HepG2 (cell line): ENCODE measurements around the gene SGCB. TPM values are rescaled to one million over a fixed set of nuclear protein-coding genes. Genes with fewer than 3 reads are reported as not detected.

Source experiments
- ATAC-seq: fragments of 200-7000 bp; cut with Tn5 transposase; 3 replicates; pipeline ENCODE4 v1.9.1; 2020; ENCODE audit warnings: mild to moderate bottlenecking, moderate library complexity
- BruUV-seq: library from RNA; stranded (reverse); fragments of 400-500 nt; replicated peaks from 2 replicates; lab custom pipeline; 2021; lab: Mats Ljungman, UMichigan
- CTCF ChIA-PET: fragments of 300-600 bp; formaldehyde crosslinking; extraction: SDS; loops from one replicate; lab custom pipeline; 2021; ENCODE audit warnings: low total read pairs, inconsistent platforms, low intra/inter-chr PET ratio; lab: Yijun Ruan, JAX
- POLR2A ChIA-PET: fragments of 350-600 bp; sonication (Branson Sonifier 250); formaldehyde crosslinking; loops from one replicate; lab custom pipeline; 2020; ENCODE audit warnings: antibody characterized with exemption, inconsistent platforms; lab: Yijun Ruan, JAX
- DNase-seq: peaks from one replicate; pipeline ENCODE4 v3.0.0-alpha.2; 2015; ENCODE audit warnings: low spot score
- FAIRE-seq: peaks from 3 replicates; lab custom pipeline; 2011; peaks lifted over from hg19 to GRCh38; lab: Jason Lieb, UNC
- H2AFZ ChIP-seq: one replicate; pipeline ENCODE4 v1.6.1; 2011; ENCODE audit warnings: low read length, inconsistent platforms
- H3K27ac ChIP-seq: fragments of 300-600 bp; 3 replicates; pipeline ENCODE4 v1.8.0; 2011; ENCODE audit warnings: mixed run types, mild to moderate bottlenecking, mixed read lengths, low read length, inconsistent platforms; ENCODE audit not compliant: insufficient read depth; ENCODE audit errors: extremely low read length
- H3K27me3 ChIP-seq, 2 experiments: fragments of 200-600 bp in 1 of 2; 2 replicates in 1 of 2; 3 replicates in 1 of 2; pipeline versions ENCODE4 v1.6.0 to v1.8.0; 2011; ENCODE audit warnings: low read length in 2 of 2, mild to moderate bottlenecking in 2 of 2, moderate library complexity in 2 of 2, inconsistent platforms in 1 of 2; ENCODE audit not compliant: insufficient read depth in 2 of 2, control insufficient read depth in 1 of 2
- H3K36me3 ChIP-seq, 2 experiments: fragments of 200-600 bp in 1 of 2; replicated peaks in 1 of 2; 2 replicates in 1 of 2; 3 replicates in 1 of 2; pipeline versions ENCODE4 v1.5.1 to v1.8.0; 2011; ENCODE audit warnings: low read length in 2 of 2, inconsistent platforms in 1 of 2; ENCODE audit not compliant: insufficient read depth in 2 of 2, control insufficient read depth in 1 of 2
- H3K4me1 ChIP-seq: 2 replicates; pipeline ENCODE4 v1.5.1; 2012; ENCODE audit warnings: low read length, inconsistent platforms; ENCODE audit not compliant: insufficient read depth
- H3K4me2 ChIP-seq: 2 replicates; pipeline ENCODE4 v1.6.0; 2011; ENCODE audit warnings: low read depth, low read length, inconsistent platforms
- H3K4me3 ChIP-seq, 3 experiments: fragments of 200-600 bp in 1 of 3; sonication (generic), shearing (Covaris generic) in 1 of 3; replicated peaks in 1 of 3; 2 replicates each; pipeline ENCODE4 v1.5.1; 2011 to 2016; ENCODE audit warnings: low read length in 3 of 3, inconsistent platforms in 2 of 3, low read depth in 2 of 3, mild to moderate bottlenecking in 2 of 3, control low read depth in 1 of 3, mixed read lengths in 1 of 3; ENCODE audit not compliant: insufficient read depth in 1 of 3
- H3K79me2 ChIP-seq: one replicate; pipeline ENCODE4 v1.6.1; 2011; ENCODE audit warnings: low read length, inconsistent platforms; ENCODE audit not compliant: insufficient read depth
- H3K9ac ChIP-seq: 2 replicates; pipeline ENCODE4 v1.6.0; 2011; ENCODE audit warnings: mild to moderate bottlenecking, low read depth, low read length, inconsistent platforms; ENCODE audit not compliant: insufficient read depth
- H3K9me3 ChIP-seq: 2 replicates; pipeline ENCODE4 v1.5.1; 2012; ENCODE audit warnings: mild to moderate bottlenecking, low read length
- H4K20me1 ChIP-seq: 2 replicates; pipeline ENCODE4 v1.6.0; 2011; ENCODE audit warnings: inconsistent platforms, mild to moderate bottlenecking, low read length, moderate library complexity; ENCODE audit not compliant: insufficient read depth
- ATF3 ChIP-seq: sonication (generic); formaldehyde crosslinking; IDR thresholded peaks from 2 replicates; pipeline ENCODE4 v1.4.0; 2020; ENCODE audit warnings: missing genetic modification reagents
- ATF4 ChIP-seq, 2 experiments: fragments of 450-650 bp in 1 of 2; sonication (generic) in 1 of 2; formaldehyde crosslinking; IDR thresholded peaks; 2 replicates each; pipeline versions ENCODE4 v1.5.0 to v1.8.0; 2020 to 2022; ENCODE audit warnings: mild to moderate bottlenecking in 1 of 2, missing genetic modification reagents in 1 of 2
- ATF7 ChIP-seq, 2 experiments: fragments of 450-650 bp in 1 of 2; sonication (generic) in 1 of 2; formaldehyde crosslinking in 1 of 2; IDR thresholded peaks; 2 replicates each; pipeline versions ENCODE4 v1.4.0 to v1.6.1; 2016 to 2020; ENCODE audit warnings: antibody characterized with exemption in 1 of 2, mild to moderate bottlenecking in 1 of 2, missing genetic modification reagents in 1 of 2
- CC2D1A ChIP-seq: sonication (generic); formaldehyde crosslinking; IDR thresholded peaks from 2 replicates; pipeline ENCODE4 v1.8.1; 2023; ENCODE audit warnings: mild to moderate bottlenecking, missing genetic modification reagents
- FUBP1 ChIP-seq: sonication (generic); formaldehyde crosslinking; IDR thresholded peaks from 2 replicates; pipeline ENCODE4 v1.5.1; 2020; ENCODE audit warnings: missing genetic modification reagents, mild to moderate bottlenecking, borderline replicate concordance
- LBX2 ChIP-seq: sonication (generic); formaldehyde crosslinking; IDR thresholded peaks from 2 replicates; pipeline ENCODE4 v1.5.0; 2020; ENCODE audit warnings: missing genetic modification reagents, mild to moderate bottlenecking, borderline replicate concordance
- NCOA2 ChIP-seq: sonication (generic); formaldehyde crosslinking; IDR thresholded peaks from 2 replicates; pipeline ENCODE4 v1.8.0; 2022; ENCODE audit warnings: inconsistent platforms
- NFATC3 ChIP-seq: sonication (generic); formaldehyde crosslinking; IDR thresholded peaks from 2 replicates; pipeline ENCODE4 v1.5.1; 2020; ENCODE audit warnings: mild to moderate bottlenecking, missing genetic modification reagents
- RBM22 ChIP-seq: fragments of 200-400 bp; formaldehyde crosslinking; optimal IDR thresholded peaks from 2 replicates; pipeline ENCODE3; 2017; ENCODE audit warnings: mild to moderate bottlenecking, low read length, moderate library complexity
- REXO4 ChIP-seq: sonication (generic); formaldehyde crosslinking; IDR thresholded peaks from 2 replicates; pipeline ENCODE4 v1.8.0; 2022; ENCODE audit warnings: missing genetic modification reagents, mild to moderate bottlenecking, borderline replicate concordance
- SOX6 ChIP-seq, 2 experiments: fragments of 450-650 bp in 1 of 2; sonication (generic) in 1 of 2; formaldehyde crosslinking in 1 of 2; IDR thresholded peaks; 2 replicates each; pipeline versions ENCODE4 v1.4.0 to v1.6.1; 2017 to 2020; ENCODE audit warnings: antibody characterized with exemption in 1 of 2, mild to moderate bottlenecking in 1 of 2, missing genetic modification reagents in 1 of 2
- ZBTB7B ChIP-seq: sonication (generic); formaldehyde crosslinking; IDR thresholded peaks from 2 replicates; pipeline ENCODE4 v1.4.0; 2020; ENCODE audit warnings: missing genetic modification reagents
- ZNF225 ChIP-seq: sonication (generic); formaldehyde crosslinking; IDR thresholded peaks from 2 replicates; pipeline ENCODE4 v1.4.0; 2020; ENCODE audit warnings: mild to moderate bottlenecking, missing genetic modification reagents
- ZNF3 ChIP-seq: IDR thresholded peaks from 2 replicates; pipeline ENCODE4 v1.7.0; 2017; ENCODE audit warnings: inconsistent platforms
- ZNF644 ChIP-seq: IDR thresholded peaks from 2 replicates; pipeline ENCODE4 v1.6.1; 2016; ENCODE audit warnings: low read depth
- WGBS: methylation state at CpG from one replicate; pipeline ENCODE4 v1.1.6; 2017; ENCODE audit warnings: low lambda C conversion rate; 5-methylcytosine and 5-hydroxymethylcytosine counted together
- in situ Hi-C: cut with HindIII; loops from 2 replicates; pipeline ENCODE4 v1.10.0; 2017; ENCODE audit warnings: low pct_unique_long_range_greater_than_20kb; ENCODE audit not compliant: extremely low pct_ligation_motif_present
- intact Hi-C: fragments of 100-400 bp; cut with micrococcal nuclease; formaldehyde crosslinking; loops from one replicate; pipeline ENCODE4 v1.10.0; 2022; ENCODE audit not compliant: unreplicated experiment
- polyA plus RNA-seq, 8 experiments: library from polyadenylated mRNA; depleted of rRNA in 3 of 8; stranded (reverse) in 7 of 8; unstranded in 1 of 8; fragments of >200 nt; fragmentation: Illumina TruSeq in 4 of 8; extraction: Trizol in 4 of 8; gene quantifications; 2 replicates each; pipeline versions ENCODE4 v1.2.1 to v1.2.3, GENCODE V29; 2011 to 2016; ENCODE audit warnings: low read depth in 4 of 8, missing spikeins in 1 of 8, mixed read lengths in 1 of 8; ENCODE audit not compliant: insufficient read depth in 1 of 8
- total RNA-seq, 5 experiments: library from RNA; depleted of rRNA; stranded (reverse); fragments of >200 nt; fragmentation: Illumina TruSeq; extraction: Trizol; gene quantifications; 2 replicates each; pipeline ENCODE4 v1.2.3, GENCODE V29; 2016; ENCODE audit warnings: low read depth in 1 of 5

SGCB gene
- total and polyA plus RNA-seq, 2 of the 13 experiments (the other 11 are each of a cell fraction or from before 2014, with no cell fraction given), result 2.2 to 4.8 TPM

- H3K4me3 ChIP-seq, result no peak overlapping the region
- in situ Hi-C loops (no loop called here), intact Hi-C loops (no loop called here)
- FAIRE-seq (no peak), DNase-seq (no peak), ATAC-seq (no peak)
- no peak for TF ChIP-seq ATF7 (IDR thresholded peaks at IDR 0.05)
- no peak for TF ChIP-seq ATF7 (CRISPR knock-in tag; IDR thresholded peaks at IDR 0.05)
- no peak for TF ChIP-seq CC2D1A (CRISPR knock-in tag)
- TF ChIP-seq FUBP1 (CRISPR knock-in tag), result no peak
- TF ChIP-seq SOX6 (IDR thresholded peaks at IDR 0.05), result no peak
- TF ChIP-seq SOX6 (CRISPR knock-in tag; IDR thresholded peaks at IDR 0.05), result no peak
- no peak for TF ChIP-seq LBX2 (CRISPR knock-in tag)
- no peak for TF ChIP-seq ZBTB7B (CRISPR knock-in tag)
- no peak for TF ChIP-seq ZNF3 (CRISPR knock-in tag)
- TF ChIP-seq RBM22, result no peak
- no peak for TF ChIP-seq ATF4 (CRISPR knock-in tag; IDR thresholded peaks at IDR 0.05)
- TF ChIP-seq NFATC3 (CRISPR knock-in tag), result no peak
- TF ChIP-seq REXO4, result no peak
- no peak for TF ChIP-seq ZNF225 (CRISPR knock-in tag)
- no peak for TF ChIP-seq NCOA2
- no peak for TF ChIP-seq ATF3
- TF ChIP-seq ZNF644 (CRISPR knock-in tag), result no peak
- no peak overlapping the region for H3K27ac ChIP-seq
- no peak overlapping the region for H3K9ac ChIP-seq
- 98% methylated on average over 3 of the region's 3 CpGs for WGBS
- no peaks in the 10 kb centered on the region for H3K27me3 ChIP-seq
- no peaks in the 10 kb centered on the region for H4K20me1 ChIP-seq
- H2AFZ ChIP-seq, result no peak overlapping the region
- no peaks in the 10 kb centered on the region for H3K36me3 ChIP-seq
- peaks cover 21% of the 10 kb centered on the region for H3K4me1 ChIP-seq
- POLR2A ChIA-PET, result no interaction called here
- no peak overlapping the region for H3K4me2 ChIP-seq
- CTCF ChIA-PET, result no interaction called here
- H3K79me2 ChIP-seq, result no peaks in the 10 kb centered on the region
- no TSS peak for BruUV-seq
- H3K9me3 ChIP-seq, result no peaks in the 10 kb centered on the region
These were observed 16.2 kb upstream of the SGCB start for GRCh38 chr4:52054254-52054653.
